Neural crest cell (in vitro differentiated cells): ENCODE measurements around the gene PPDPF. TPM values are rescaled to one million over a fixed set of nuclear protein-coding genes. Genes with fewer than 3 reads are reported as not detected.

Source experiments
- DNase-seq: peaks from one replicate; pipeline ENCODE4 v3.0.0; 2021; ENCODE audit warnings: low read depth, mixed read lengths, low spot score
- H3K27ac Mint-ChIP-seq: one replicate; pipeline ENCODE4 v1.8.0; 2021; ENCODE audit warnings: mild to moderate bottlenecking, mixed read lengths; ENCODE audit not compliant: unreplicated experiment
- H3K27me3 Mint-ChIP-seq: 2 replicates; pipeline ENCODE4 v1.8.0; 2021; ENCODE audit warnings: low read depth, mild to moderate bottlenecking, mixed read lengths
- H3K36me3 Mint-ChIP-seq: 2 replicates; pipeline ENCODE4 v1.8.0; 2021; ENCODE audit warnings: low read depth, mild to moderate bottlenecking, mixed read lengths
- H3K4me1 Mint-ChIP-seq: 2 replicates; pipeline ENCODE4 v1.8.0; 2021; ENCODE audit warnings: mixed read lengths
- H3K4me3 Mint-ChIP-seq: one replicate; pipeline ENCODE4 v1.8.0; 2021; ENCODE audit warnings: mild to moderate bottlenecking, mixed read lengths
- H3K9me3 Mint-ChIP-seq: 2 replicates; pipeline ENCODE4 v1.8.0; 2021; ENCODE audit warnings: mixed read lengths
- CTCF ChIP-seq: fragments of 200-600 bp; sonication (generic); conservative IDR thresholded peaks from 2 replicates; pipeline ENCODE4 v1.5.0; 2021; ENCODE audit warnings: antibody characterized with exemption, mild to moderate bottlenecking
- total RNA-seq: library from RNA; stranded (reverse); gene quantifications from 2 replicates; pipeline ENCODE4 v1.2.1, GENCODE V29; 2021

PPDPF gene
- total RNA-seq, 1 donor from 2014 or later, result 201 TPM

- Mint-ChIP-seq H3K36me3 (no peaks in the 10 kb centered on the region), H3K4me3 (no peak overlapping the region), H3K27me3 (no peaks in the 10 kb centered on the region), H3K4me1 (no peaks in the 10 kb centered on the region), H3K27ac (no peak overlapping the region), H3K9me3 (no peaks in the 10 kb centered on the region)
- no peak for DNase-seq
- TF ChIP-seq CTCF, result no peak
These were observed 23.8 kb downstream of the PPDPF start for GRCh38 chr20:63544241-63544957.

- no peak for TF ChIP-seq CTCF
- no peaks in the 10 kb centered on the region for H3K36me3 Mint-ChIP-seq
- no peaks in the 10 kb centered on the region for H3K27me3 Mint-ChIP-seq
- H3K27ac Mint-ChIP-seq, result no peak overlapping the region
- no peaks in the 10 kb centered on the region for H3K4me1 Mint-ChIP-seq
- H3K4me3 Mint-ChIP-seq, result no peak overlapping the region
- no peak for DNase-seq
- no peaks in the 10 kb centered on the region for H3K9me3 Mint-ChIP-seq
These were observed 24.5 kb downstream of the PPDPF start for GRCh38 chr20:63544958-63545516.

GRCh38 chr20:63545814-63546213 lies 25.2 kb downstream of the PPDPF start:
- Mint-ChIP-seq H3K27ac (no peak overlapping the region), H3K27me3 (no peaks in the 10 kb centered on the region), H3K9me3 (no peaks in the 10 kb centered on the region), H3K4me3 (no peak overlapping the region), H3K36me3 (no peaks in the 10 kb centered on the region), H3K4me1 (no peaks in the 10 kb centered on the region)
- DNase-seq, result no peak
- no peak for TF ChIP-seq CTCF

- Mint-ChIP-seq H3K36me3 (no peaks in the 10 kb centered on the region), H3K27me3 (peaks cover 4% of the 10 kb centered on the region), H3K4me1 (peaks cover 5% of the 10 kb centered on the region), H3K9me3 (no peaks in the 10 kb centered on the region), H3K27ac (no peak overlapping the region), H3K4me3 (no peak overlapping the region)
- no peak for DNase-seq
- no peak for TF ChIP-seq CTCF
These were observed 25.8 kb downstream of the PPDPF start for GRCh38 chr20:63546256-63546955.

GRCh38 chr20:63546956-63547724 lies 26.6 kb downstream of the PPDPF start:
- TF ChIP-seq CTCF, result no peak
- Mint-ChIP-seq H3K36me3 (no peaks in the 10 kb centered on the region), H3K27ac (no peak overlapping the region), H3K4me3 (no peak overlapping the region), H3K4me1 (peaks cover 5% of the 10 kb centered on the region), H3K9me3 (no peaks in the 10 kb centered on the region), H3K27me3 (peaks cover 4% of the 10 kb centered on the region)
- DNase-seq, result no peak
